H9 (cell line): ENCODE results near the gene IL12A. TPM values are rescaled to one million over a fixed set of nuclear protein-coding genes. Genes with fewer than 3 reads are reported as not detected.

Experiments used
- DNase-seq: peaks from one replicate; pipeline ENCODE4 v3.0.0-alpha.2; 2017
- H2AFZ ChIP-seq: one replicate; pipeline ENCODE4 v1.6.1; 2013; ENCODE audit warnings: mild to moderate bottlenecking, low read length, control low read depth, moderate library complexity
- H2AK5ac ChIP-seq: 2 replicates; pipeline ENCODE4 v1.6.1; 2013; ENCODE audit warnings: low read length, control low read depth, mixed read lengths; ENCODE audit not compliant: insufficient read length
- H2BK120ac ChIP-seq: one replicate; pipeline ENCODE4 v1.6.1; 2013; ENCODE audit warnings: low read depth, mild to moderate bottlenecking, low read length, control low read depth, inconsistent platforms; ENCODE audit not compliant: poor library complexity, severe bottlenecking
- H2BK12ac ChIP-seq: 2 replicates; pipeline ENCODE4 v1.6.1; 2013; ENCODE audit warnings: low read length, control low read depth, mixed read lengths, low read depth; ENCODE audit not compliant: insufficient read length
- H2BK15ac ChIP-seq: 2 replicates; pipeline ENCODE4 v1.6.1; 2013; ENCODE audit warnings: low read depth, low read length, control low read depth
- H2BK20ac ChIP-seq: one replicate; pipeline ENCODE4 v1.6.1; 2013; ENCODE audit warnings: low read depth, mild to moderate bottlenecking, low read length, control low read depth, inconsistent platforms; ENCODE audit not compliant: poor library complexity, severe bottlenecking
- H2BK5ac ChIP-seq: 2 replicates; pipeline ENCODE4 v1.6.1; 2013; ENCODE audit warnings: low read length, control low read depth, mixed read lengths; ENCODE audit not compliant: insufficient read length
- H3K14ac ChIP-seq: 2 replicates; pipeline ENCODE4 v1.6.1; 2013; ENCODE audit warnings: low read length, control low read depth; ENCODE audit not compliant: insufficient read depth
- H3K18ac ChIP-seq: 2 replicates; pipeline ENCODE4 v1.6.1; 2013; ENCODE audit warnings: low read depth, mild to moderate bottlenecking, mixed read lengths, low read length, control low read depth; ENCODE audit not compliant: insufficient read length
- H3K23ac ChIP-seq: 2 replicates; pipeline ENCODE4 v1.6.1; 2013; ENCODE audit warnings: low read length, control low read depth, mixed read lengths, low read depth; ENCODE audit not compliant: insufficient read length
- H3K23me2 ChIP-seq: 2 replicates; pipeline ENCODE4 v1.6.1; 2013; ENCODE audit warnings: low read depth, mild to moderate bottlenecking, mixed read lengths, low read length, control low read depth; ENCODE audit not compliant: insufficient read length, poor library complexity, severe bottlenecking
- H3K27ac ChIP-seq: 2 replicates; pipeline ENCODE4 v1.5.1; 2013; ENCODE audit warnings: low read length, control low read depth, mixed read lengths, low read depth; ENCODE audit not compliant: insufficient read length
- H3K27me3 ChIP-seq: 2 replicates; pipeline ENCODE4 v1.6.1; 2013; ENCODE audit warnings: low read length, control low read depth, inconsistent platforms; ENCODE audit not compliant: insufficient read depth
- H3K4ac ChIP-seq: 2 replicates; pipeline ENCODE4 v1.6.1; 2013; ENCODE audit warnings: low read depth, mild to moderate bottlenecking, control low read depth, inconsistent platforms, low read length, moderate library complexity
- H3K4me1 ChIP-seq: 2 replicates; pipeline ENCODE4 v1.6.1; 2013; ENCODE audit warnings: low read length, control low read depth, inconsistent platforms; ENCODE audit not compliant: insufficient read depth
- H3K4me2 ChIP-seq: 2 replicates; pipeline ENCODE4 v1.6.1; 2013; ENCODE audit warnings: low read length, control low read depth, mixed read lengths; ENCODE audit not compliant: insufficient read length, insufficient read depth
- H3K56ac ChIP-seq: 2 replicates; pipeline ENCODE4 v1.6.1; 2013; ENCODE audit warnings: low read depth, mild to moderate bottlenecking, mixed read lengths, low read length, control low read depth; ENCODE audit not compliant: insufficient read length
- H3K79me1 ChIP-seq: 2 replicates; pipeline ENCODE4 v1.6.1; 2013; ENCODE audit warnings: low read depth, mild to moderate bottlenecking, moderate library complexity, low read length, control low read depth, inconsistent platforms; ENCODE audit not compliant: insufficient read depth, poor library complexity, severe bottlenecking
- H3K79me2 ChIP-seq: 2 replicates; pipeline ENCODE4 v1.6.1; 2013; ENCODE audit warnings: low read length, control low read depth, inconsistent platforms; ENCODE audit not compliant: insufficient read depth
- H3K9ac ChIP-seq: 2 replicates; pipeline ENCODE4 v1.6.1; 2013; ENCODE audit warnings: low read length, control low read depth, mixed read lengths; ENCODE audit not compliant: insufficient read length; ENCODE audit errors: extremely low read depth
- H3K9me3 ChIP-seq: one replicate; pipeline ENCODE4 v1.6.1; 2013; ENCODE audit warnings: low read depth, low read length, inconsistent platforms; ENCODE audit not compliant: control insufficient read depth
- H3T11ph ChIP-seq: one replicate; pipeline ENCODE4 v1.6.1; 2013; ENCODE audit warnings: mild to moderate bottlenecking, low read length, control low read depth, inconsistent platforms
- H4K20me1 ChIP-seq: one replicate; pipeline ENCODE4 v1.6.1; 2013; ENCODE audit not compliant: control insufficient read depth, insufficient read length, insufficient read depth
- H4K5ac ChIP-seq: 2 replicates; pipeline ENCODE4 v1.6.1; 2013; ENCODE audit warnings: low read depth, mild to moderate bottlenecking, mixed read lengths, low read length, control low read depth; ENCODE audit not compliant: insufficient read length
- H4K8ac ChIP-seq: replicated peaks from 2 replicates; pipeline ENCODE4 v1.6.1; 2013; ENCODE audit warnings: low read length, control low read depth, mixed read lengths, low read depth; ENCODE audit not compliant: insufficient read length
- H4K91ac ChIP-seq: 2 replicates; pipeline ENCODE4 v1.6.1; 2013; ENCODE audit warnings: low read depth, mild to moderate bottlenecking, moderate library complexity, mixed read lengths, low read length, control low read depth; ENCODE audit not compliant: insufficient read length
- H3K27ac Mint-ChIP-seq, 3 experiments: 2 replicates in 2 of 3; 3 replicates in 1 of 3; pipeline ENCODE4 v1.8.0; 2020 to 2021; ENCODE audit warnings: mixed read lengths in 3 of 3, mild to moderate bottlenecking in 1 of 3, moderate library complexity in 1 of 3
- H3K27me3 Mint-ChIP-seq: 2 replicates; pipeline ENCODE4 v1.8.0; 2021; ENCODE audit warnings: low read depth, mild to moderate bottlenecking, moderate library complexity, mixed read lengths
- H3K36me3 Mint-ChIP-seq, 3 experiments: 2 replicates in 2 of 3; 3 replicates in 1 of 3; pipeline ENCODE4 v1.8.0; 2020 to 2021; ENCODE audit warnings: low read depth in 3 of 3, mixed read lengths in 3 of 3; ENCODE audit not compliant: insufficient read depth in 1 of 3
- H3K4me1 Mint-ChIP-seq, 2 experiments: 2 replicates each; pipeline ENCODE4 v1.8.0; 2020; ENCODE audit warnings: mixed read lengths in 2 of 2
- H3K4me3 Mint-ChIP-seq, 2 experiments: 2 replicates in 1 of 2; 3 replicates in 1 of 2; pipeline ENCODE4 v1.8.0; 2020 to 2021; ENCODE audit warnings: mild to moderate bottlenecking in 2 of 2, mixed read lengths in 2 of 2, moderate library complexity in 1 of 2
- H3K9me3 Mint-ChIP-seq, 2 experiments: 2 replicates in 1 of 2; 3 replicates in 1 of 2; pipeline ENCODE4 v1.8.0; 2020; ENCODE audit warnings: mild to moderate bottlenecking in 2 of 2, mixed read lengths in 2 of 2, moderate library complexity in 1 of 2
- WGBS: extraction: QIAGEN DNeasy Blood & Tissue Kit; methylation state at CpG from one replicate; pipeline ENCODE4 v1.1.7; 2013; ENCODE audit warnings: missing lambda C conversion rate, low lambda C conversion rate, mixed read lengths; ENCODE audit not compliant: insufficient read length; ENCODE audit errors: extremely low coverage; 5-methylcytosine and 5-hydroxymethylcytosine counted together
- total RNA-seq: library from RNA; stranded (reverse); gene quantifications from 2 replicates; pipeline ENCODE4 v1.2.1, GENCODE V29; 2021
- TF ChIP-seq, protein P1 (sequence below): fragments of 200-600 bp; sonication (generic); conservative IDR thresholded peaks from 3 replicates; pipeline ENCODE4 v1.8.0; 2021; ENCODE audit warnings: antibody characterized with exemption, mild to moderate bottlenecking

IL12A gene
- total RNA-seq, 1 experiment from 2014 or later = 0.50 TPM

DNA sequence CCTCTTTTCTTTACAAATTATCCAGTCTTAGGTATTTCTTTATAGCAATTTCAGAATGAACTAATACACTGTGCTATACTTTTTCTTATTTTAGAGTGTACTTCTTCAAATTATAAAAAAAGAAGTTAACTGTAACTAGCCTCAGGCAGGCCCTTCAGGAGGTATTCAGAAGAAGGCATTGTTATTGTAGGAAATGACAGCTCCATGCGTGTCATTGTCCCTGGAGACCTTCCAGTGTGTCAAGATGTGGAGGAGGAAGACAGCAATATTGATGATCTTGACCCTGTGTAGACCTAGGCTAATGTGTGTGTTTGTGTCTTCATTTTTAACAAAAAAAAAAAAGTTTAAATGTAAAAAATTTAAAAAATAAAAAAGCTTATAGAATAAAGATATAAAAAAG lies 55.5 kb downstream of the IL12A start:
- no peak overlapping the region for H3K27ac ChIP-seq
- no peak for DNase-seq
- H3K9ac ChIP-seq = no peak overlapping the region
- no peak overlapping the region for H4K8ac ChIP-seq
- no peak overlapping the region for H4K5ac ChIP-seq
- no peak overlapping the region for H2BK120ac ChIP-seq
- Mint-ChIP-seq H3K9me3 (peaks cover 16% of the 10 kb centered on the region in 2 experiments), H3K4me3 (no peak overlapping the region), H3K27ac (no peak overlapping the region), H3K36me3 (peaks cover 2 to 17% (median 10%) of the 10 kb centered on the region in 3 experiments; a peak in 6 of 7 replicates), H3K27me3 (peaks cover 18% of the 10 kb centered on the region), H3K4me1 (peaks cover 11 to 17% of the 10 kb centered on the region in 2 experiments)
- H3K23ac ChIP-seq = no peak overlapping the region
- H2BK12ac ChIP-seq = no peak overlapping the region
- H3K4me1 ChIP-seq = no peaks in the 10 kb centered on the region
- no peaks in the 10 kb centered on the region for H3K79me2 ChIP-seq
- TF ChIP-seq, protein P1, sequence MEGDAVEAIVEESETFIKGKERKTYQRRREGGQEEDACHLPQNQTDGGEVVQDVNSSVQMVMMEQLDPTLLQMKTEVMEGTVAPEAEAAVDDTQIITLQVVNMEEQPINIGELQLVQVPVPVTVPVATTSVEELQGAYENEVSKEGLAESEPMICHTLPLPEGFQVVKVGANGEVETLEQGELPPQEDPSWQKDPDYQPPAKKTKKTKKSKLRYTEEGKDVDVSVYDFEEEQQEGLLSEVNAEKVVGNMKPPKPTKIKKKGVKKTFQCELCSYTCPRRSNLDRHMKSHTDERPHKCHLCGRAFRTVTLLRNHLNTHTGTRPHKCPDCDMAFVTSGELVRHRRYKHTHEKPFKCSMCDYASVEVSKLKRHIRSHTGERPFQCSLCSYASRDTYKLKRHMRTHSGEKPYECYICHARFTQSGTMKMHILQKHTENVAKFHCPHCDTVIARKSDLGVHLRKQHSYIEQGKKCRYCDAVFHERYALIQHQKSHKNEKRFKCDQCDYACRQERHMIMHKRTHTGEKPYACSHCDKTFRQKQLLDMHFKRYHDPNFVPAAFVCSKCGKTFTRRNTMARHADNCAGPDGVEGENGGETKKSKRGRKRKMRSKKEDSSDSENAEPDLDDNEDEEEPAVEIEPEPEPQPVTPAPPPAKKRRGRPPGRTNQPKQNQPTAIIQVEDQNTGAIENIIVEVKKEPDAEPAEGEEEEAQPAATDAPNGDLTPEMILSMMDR = no peak
- no peak overlapping the region for H3K4me2 ChIP-seq
- no peak overlapping the region for H2AFZ ChIP-seq
- H2BK20ac ChIP-seq = no peak overlapping the region
- H3T11ph ChIP-seq = no peak overlapping the region
- no peaks in the 10 kb centered on the region for H3K79me1 ChIP-seq
- H3K23me2 ChIP-seq = peaks cover under 1% of the 10 kb centered on the region
- no peak overlapping the region for H2AK5ac ChIP-seq
- H3K27me3 ChIP-seq = no peaks in the 10 kb centered on the region; the same call in 1 of the 2 replicates
- no peak overlapping the region for H3K14ac ChIP-seq
- WGBS = no CpG with 5 or more reads among the region's 1 CpG
- no peaks in the 10 kb centered on the region for H4K20me1 ChIP-seq
- no peak overlapping the region for H2BK15ac ChIP-seq
- peaks cover 6% of the 10 kb centered on the region for H3K9me3 ChIP-seq
- no peak overlapping the region for H3K56ac ChIP-seq
- H3K4ac ChIP-seq = no peak overlapping the region
- H4K91ac ChIP-seq = no peak overlapping the region
- no peak overlapping the region for H2BK5ac ChIP-seq
- H3K18ac ChIP-seq = no peak overlapping the region

Other genes with a start within 250 kb of the IL12A start
- gene SCHIP1, start 149.0 kb upstream of the IL12A start, total RNA-seq = 2.0 and 2.3 TPM in 2 replicates
- gene C3orf80, start 236.6 kb downstream of the IL12A start, total RNA-seq = 0.13 and 0.15 TPM in 2 replicates